ENCODE measurements around the gene CD82.
A peak's percentile ranks its signal among the peaks of the same experiment; 100 is the strongest.

CD82 gene

GRCh38 chr11:44621784-44622183 lies 56.3 kb downstream of the CD82 start:
- DNase-seq, result no peak

GRCh38 chr11:44622190-44622650 lies 56.8 kb downstream of the CD82 start:
- no peak for DNase-seq

- DNase-seq, result no peak
Observed at GRCh38 chr11:44622721-44623258, 57.3 kb downstream of the CD82 start.

- DNase-seq, result no peak
Observed at GRCh38 chr11:44623341-44623730, 57.9 kb downstream of the CD82 start.

- no peak for DNase-seq
Observed at GRCh38 chr11:44623731-44624491, 58.4 kb downstream of the CD82 start.

GRCh38 chr11:44624761-44625221 lies 59.3 kb downstream of the CD82 start:
- no peak for DNase-seq

GRCh38 chr11:44625759-44626523 lies 60.5 kb downstream of the CD82 start:
- no peak for DNase-seq

- no peak for DNase-seq
Observed at GRCh38 chr11:44626645-44627044, 61.2 kb downstream of the CD82 start.

- no peak for DNase-seq
Observed at GRCh38 chr11:44627165-44627789, 61.8 kb downstream of the CD82 start.

GRCh38 chr11:44627911-44628729 lies 62.7 kb downstream of the CD82 start:
- DNase-seq, result no peak

GRCh38 chr11:44628730-44629700 lies 63.6 kb downstream of the CD82 start:
- no peak for DNase-seq

GRCh38 chr11:44629732-44630345 lies 64.4 kb downstream of the CD82 start:
- no peak for DNase-seq

- no peak for DNase-seq
Observed at GRCh38 chr11:44630511-44631210, 65.2 kb downstream of the CD82 start.

- DNase-seq, result no peak
Observed at GRCh38 chr11:44631831-44632230, 66.4 kb downstream of the CD82 start.

- peak; percentile 32 for DNase-seq
Observed at GRCh38 chr11:44632466-44633123, 67.1 kb downstream of the CD82 start.

GRCh38 chr11:44633641-44634040 lies 68.2 kb downstream of the CD82 start:
- DNase-seq, result peak; percentile 19

- no peak for DNase-seq
Observed at GRCh38 chr11:44634401-44635281, 69.2 kb downstream of the CD82 start.

- DNase-seq, result no peak
Observed at GRCh38 chr11:44637487-44637886, 72.0 kb downstream of the CD82 start.

Measured in CD4-positive, alpha-beta T cell treated with Interleukin-12 subunit alpha and Interleukin-12 subunit beta, for 1 hour (primary cell).